SK-N-SH (cell line): Measurements from ENCODE around the gene SLC24A3. TPM values are rescaled to one million over a fixed set of nuclear protein-coding genes. Genes with fewer than 3 reads are reported as not detected.

Experiments used
- CTCF ChIA-PET: fragments of 300-600, 350-600 bp; formaldehyde crosslinking; extraction: SDS; loops from one replicate; lab custom pipeline; 2021; lab: Yijun Ruan, JAX
- POLR2A ChIA-PET: fragments of 350-600 bp; sonication (Branson Sonifier 250); formaldehyde crosslinking; extraction: SDS; loops from one replicate; lab custom pipeline; 2020; ENCODE audit warnings: antibody characterized with exemption, inconsistent platforms; lab: Yijun Ruan, JAX
- DNase-seq: peaks from one replicate; pipeline ENCODE4 v3.0.0; 2012
- H2AFZ ChIP-seq: fragments of 200-600 bp; sonication (generic); 2 replicates; pipeline ENCODE4 v1.8.1; 2016; ENCODE audit warnings: antibody characterized with exemption, mild to moderate bottlenecking, low read depth
- H3F3A ChIP-seq: fragments of 200-600 bp; sonication (generic); replicated peaks from 2 replicates; pipeline ENCODE3; 2016; ENCODE audit warnings: antibody characterized with exemption, mild to moderate bottlenecking; ENCODE audit not compliant: insufficient read depth
- H3K27ac ChIP-seq, 2 experiments: fragments of 200-500 bp in 1 of 2; fragments of 200-600 bp in 1 of 2; sonication (Bioruptor generic) in 1 of 2; sonication (generic), shearing (Covaris generic) in 1 of 2; 2 replicates each; pipeline versions ENCODE4 v1.5.1 to v1.6.1; 2014 to 2016; ENCODE audit warnings: low read depth in 2 of 2, inconsistent platforms in 1 of 2, low read length in 1 of 2, mild to moderate bottlenecking in 1 of 2, mixed read lengths in 1 of 2
- H3K27me3 ChIP-seq: fragments of 200-600 bp; sonication (generic), shearing (Covaris generic); 2 replicates; pipeline ENCODE4 v1.6.1; 2016; ENCODE audit warnings: mixed run types; ENCODE audit not compliant: insufficient read depth
- H3K36me3 ChIP-seq, 2 experiments: fragments of 200-500 bp in 1 of 2; fragments of 200-600 bp in 1 of 2; sonication (Bioruptor generic) in 1 of 2; sonication (generic) in 1 of 2; replicated peaks in 1 of 2; 2 replicates each; pipeline versions ENCODE3 to v1.5.1; 2014 to 2016; ENCODE audit warnings: low read length in 1 of 2, mild to moderate bottlenecking in 1 of 2; ENCODE audit not compliant: insufficient read depth in 2 of 2, control insufficient read depth in 1 of 2
- H3K4me1 ChIP-seq, 2 experiments: fragments of 200-500 bp in 1 of 2; fragments of 200-600 bp in 1 of 2; sonication (Bioruptor generic) in 1 of 2; sonication (generic), shearing (Covaris generic) in 1 of 2; 2 replicates each; pipeline versions ENCODE4 v1.5.1 to v1.6.1; 2014 to 2016; ENCODE audit warnings: low read depth in 1 of 2, low read length in 1 of 2, mixed run types in 1 of 2; ENCODE audit not compliant: insufficient read depth in 2 of 2, control insufficient read depth in 1 of 2
- H3K4me2 ChIP-seq: fragments of 200-600 bp; sonication (generic), shearing (Covaris generic); 2 replicates; pipeline ENCODE4 v1.6.1; 2017; ENCODE audit warnings: mixed run types
- H3K4me3 ChIP-seq, 2 experiments: fragments of 200-500 bp in 1 of 2; fragments of 200-600 bp in 1 of 2; sonication (Bioruptor generic) in 1 of 2; sonication (generic), shearing (Covaris generic) in 1 of 2; 2 replicates each; pipeline versions ENCODE4 v1.5.1 to v1.8.1; 2014 to 2016; ENCODE audit warnings: low read depth in 2 of 2, inconsistent platforms in 1 of 2, low read length in 1 of 2, mild to moderate bottlenecking in 1 of 2, mixed read lengths in 1 of 2, moderate library complexity in 1 of 2
- H3K79me2 ChIP-seq: fragments of 200-600 bp; sonication (generic); 2 replicates; pipeline ENCODE4 v1.8.1; 2017; ENCODE audit warnings: mild to moderate bottlenecking; ENCODE audit not compliant: insufficient read depth
- H3K9ac ChIP-seq: fragments of 200-600 bp; sonication (generic); 2 replicates; pipeline ENCODE4 v1.6.1; 2017; ENCODE audit warnings: mixed run types
- H3K9me2 ChIP-seq: fragments of 200-600 bp; sonication (generic); 2 replicates; pipeline ENCODE4 v1.6.1; 2017; ENCODE audit warnings: mixed run types
- H3K9me3 ChIP-seq: fragments of 200-600 bp; sonication (generic); 2 replicates; pipeline ENCODE4 v1.6.1; 2017; ENCODE audit warnings: mixed run types, mild to moderate bottlenecking, moderate library complexity
- H4K20me1 ChIP-seq: fragments of 200-600 bp; sonication (generic); 2 replicates; pipeline ENCODE4 v1.6.1; 2017; ENCODE audit warnings: mild to moderate bottlenecking, mixed run types; ENCODE audit not compliant: insufficient read depth
- CHD2 ChIP-seq: fragments of 150-350 bp; IDR thresholded peaks from 2 replicates; pipeline ENCODE4 v1.6.1; 2018; ENCODE audit warnings: low read length; ENCODE audit not compliant: partially characterized antibody
- FOXJ3 ChIP-seq: sonication (generic); formaldehyde crosslinking; IDR thresholded peaks from 2 replicates; pipeline ENCODE4 v1.5.1; 2020; ENCODE audit warnings: mild to moderate bottlenecking, missing genetic modification reagents
- JUND ChIP-seq: IDR thresholded peaks from 2 replicates; pipeline ENCODE4 v1.4.0; 2012
- MAX ChIP-seq: IDR thresholded peaks from 2 replicates; pipeline ENCODE4 v1.4.0; 2012; ENCODE audit warnings: low read depth
- MXI1 ChIP-seq: IDR thresholded peaks from 2 replicates; pipeline ENCODE4 v1.6.1; 2012; ENCODE audit warnings: mild to moderate bottlenecking, low read depth, low read length, improper control_type of control experiment
- NFIC ChIP-seq: IDR thresholded peaks from 2 replicates; pipeline ENCODE4 v1.4.0; 2012; ENCODE audit warnings: borderline replicate concordance
- NRF1 ChIP-seq: IDR thresholded peaks from 2 replicates; pipeline ENCODE4 v1.6.1; 2012; ENCODE audit warnings: low read depth, mild to moderate bottlenecking, low read length
- RAD21 ChIP-seq: IDR thresholded peaks from 2 replicates; pipeline ENCODE4 v1.6.1; 2012; ENCODE audit warnings: mild to moderate bottlenecking, low read length
- REST ChIP-seq: IDR thresholded peaks from 2 replicates; pipeline ENCODE4 v1.6.1; 2012; ENCODE audit warnings: mild to moderate bottlenecking, low read depth, low read length, moderate library complexity
- SIN3A ChIP-seq: IDR thresholded peaks from 2 replicates; pipeline ENCODE4 v1.6.1; 2012; ENCODE audit warnings: low read depth, mild to moderate bottlenecking, low read length, moderate library complexity, borderline replicate concordance
- SMC3 ChIP-seq: IDR thresholded peaks from 2 replicates; pipeline ENCODE4 v1.6.1; 2012; ENCODE audit warnings: low read depth, low read length, improper control_type of control experiment
- TAF1 ChIP-seq: IDR thresholded peaks from 2 replicates; pipeline ENCODE4 v1.6.1; 2012; ENCODE audit warnings: low read depth, mild to moderate bottlenecking, low read length, moderate library complexity, borderline replicate concordance
- TCF12 ChIP-seq: IDR thresholded peaks from 2 replicates; pipeline ENCODE4 v1.4.0; 2012
- USF1 ChIP-seq: IDR thresholded peaks from 2 replicates; pipeline ENCODE4 v1.4.0; 2012; ENCODE audit warnings: low read depth, borderline replicate concordance
- USF2 ChIP-seq: fragments of 150-350 bp; IDR thresholded peaks from 2 replicates; pipeline ENCODE4 v1.6.1; 2017; ENCODE audit warnings: antibody characterized with exemption, low read length, low read depth, borderline replicate concordance
- ZBTB33 ChIP-seq: IDR thresholded peaks from 2 replicates; pipeline ENCODE4 v1.4.0; 2012; ENCODE audit warnings: low read depth, borderline replicate concordance
- WGBS: methylation state at CpG from one replicate; pipeline ENCODE4 v1.1.6; 2017; ENCODE audit warnings: low lambda C conversion rate; 5-methylcytosine and 5-hydroxymethylcytosine counted together
- polyA plus RNA-seq, 3 experiments: library from polyadenylated mRNA; depleted of rRNA; stranded (reverse); fragments of >200 nt; gene quantifications; 2 replicates each; pipeline ENCODE4 v1.2.3, GENCODE V29; 2012

Gene SLC24A3
- polyA plus RNA-seq, 1 of the 3 experiments (the other 2 are of a cell fraction), result not detected

GRCh38 chr20:19594896-19595295 lies 382.5 kb downstream of the SLC24A3 start:
- no peak for DNase-seq
- Histone ChIP-seq H3K27ac (no peak overlapping the region), H3K9ac (no peak overlapping the region), H3K27me3 (no peaks in the 10 kb centered on the region), H3K36me3 (no peaks in the 10 kb centered on the region), H4K20me1 (no peaks in the 10 kb centered on the region), H3K4me3 (no peak overlapping the region), H3K4me2 (no peak overlapping the region), H2AFZ (no peak overlapping the region), H3K9me2 (no peaks in the 10 kb centered on the region), H3K9me3 (no peaks in the 10 kb centered on the region), H3K79me2 (no peaks in the 10 kb centered on the region), H3K4me1 (no peaks in the 10 kb centered on the region; a peak in 1 of 4 replicates), H3F3A (no peaks in the 10 kb centered on the region)
- 0% methylated on average over 4 of the region's 4 CpGs for WGBS
- CTCF ChIA-PET, result interaction anchor here (1.3 to 1.7 kb wide), 2 partner anchors 11 to 68 kb away, joined by 3 to 4 read pairs; no protein-coding TSS in a partner anchor
- POLR2A ChIA-PET, result no interaction called here
- TF ChIP-seq JUND (no peak), ZBTB33 (no peak), SMC3 (no peak), REST (no peak), USF1 (no peak), FOXJ3 (no peak), CHD2 (no peak), TCF12 (no peak), SIN3A (no peak), NRF1 (no peak), MAX (no peak), NFIC (no peak), RAD21 (no peak), TAF1 (no peak), USF2 (no peak), MXI1 (no peak)
